ENCODE data around the gene EIF4B.

Gene EIF4B

DNA sequence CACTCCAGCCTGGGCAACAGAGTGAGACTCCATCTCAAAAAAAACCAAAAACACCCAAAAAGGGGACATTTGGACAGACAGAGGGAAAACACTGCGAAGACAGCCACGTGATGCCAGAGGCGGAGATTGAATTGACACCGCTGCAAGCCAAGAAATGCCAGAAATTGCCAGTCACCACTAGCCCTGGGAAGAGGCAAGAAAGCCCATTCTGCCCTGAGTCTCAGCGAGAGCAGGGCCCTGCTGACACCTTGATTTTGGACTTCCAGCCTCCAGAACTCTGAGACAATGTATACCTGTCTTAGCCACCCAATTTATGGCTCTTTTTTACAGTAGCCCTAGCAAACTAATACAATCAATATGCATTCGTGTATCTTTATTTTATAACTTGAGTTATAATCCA is 83.8 kb downstream of the EIF4B start:
- no peaks in the 10 kb centered on the region for H3K9me3 ChIP-seq (ENCODE audit: severe bottlenecking)
- H3K27me3 ChIP-seq (ENCODE audit: insufficient read depth, poor library complexity, severe bottlenecking): no peaks in the 10 kb centered on the region
- no peaks in the 10 kb centered on the region for H3K36me3 ChIP-seq (ENCODE audit: low read depth)
- ATAC-seq (ENCODE audit: low read depth): no peak
- H3K4me1 ChIP-seq (ENCODE audit: insufficient read depth, poor library complexity, severe bottlenecking): no peaks in the 10 kb centered on the region
- TF ChIP-seq, protein P1, sequence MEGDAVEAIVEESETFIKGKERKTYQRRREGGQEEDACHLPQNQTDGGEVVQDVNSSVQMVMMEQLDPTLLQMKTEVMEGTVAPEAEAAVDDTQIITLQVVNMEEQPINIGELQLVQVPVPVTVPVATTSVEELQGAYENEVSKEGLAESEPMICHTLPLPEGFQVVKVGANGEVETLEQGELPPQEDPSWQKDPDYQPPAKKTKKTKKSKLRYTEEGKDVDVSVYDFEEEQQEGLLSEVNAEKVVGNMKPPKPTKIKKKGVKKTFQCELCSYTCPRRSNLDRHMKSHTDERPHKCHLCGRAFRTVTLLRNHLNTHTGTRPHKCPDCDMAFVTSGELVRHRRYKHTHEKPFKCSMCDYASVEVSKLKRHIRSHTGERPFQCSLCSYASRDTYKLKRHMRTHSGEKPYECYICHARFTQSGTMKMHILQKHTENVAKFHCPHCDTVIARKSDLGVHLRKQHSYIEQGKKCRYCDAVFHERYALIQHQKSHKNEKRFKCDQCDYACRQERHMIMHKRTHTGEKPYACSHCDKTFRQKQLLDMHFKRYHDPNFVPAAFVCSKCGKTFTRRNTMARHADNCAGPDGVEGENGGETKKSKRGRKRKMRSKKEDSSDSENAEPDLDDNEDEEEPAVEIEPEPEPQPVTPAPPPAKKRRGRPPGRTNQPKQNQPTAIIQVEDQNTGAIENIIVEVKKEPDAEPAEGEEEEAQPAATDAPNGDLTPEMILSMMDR (IDR thresholded peaks at IDR 0.05; ENCODE audit: poor library complexity, severe bottlenecking): no peak
- H3K27ac ChIP-seq (ENCODE audit: poor library complexity, severe bottlenecking): no peak overlapping the region
- H3K4me3 ChIP-seq (ENCODE audit: severe bottlenecking): no peak overlapping the region
- no peak for DNase-seq (ENCODE audit: low spot score)

- no peaks in the 10 kb centered on the region for H3K27me3 ChIP-seq (ENCODE audit: insufficient read depth, poor library complexity, severe bottlenecking)
- no peaks in the 10 kb centered on the region for H3K4me1 ChIP-seq (ENCODE audit: insufficient read depth, poor library complexity, severe bottlenecking)
- no peaks in the 10 kb centered on the region for H3K36me3 ChIP-seq (ENCODE audit: low read depth)
- H3K27ac ChIP-seq (ENCODE audit: poor library complexity, severe bottlenecking): no peak overlapping the region
- DNase-seq (ENCODE audit: low spot score): no peak
- no peaks in the 10 kb centered on the region for H3K9me3 ChIP-seq (ENCODE audit: severe bottlenecking)
- H3K4me3 ChIP-seq (ENCODE audit: severe bottlenecking): no peak overlapping the region
- TF ChIP-seq, protein P1 (IDR thresholded peaks at IDR 0.05; ENCODE audit: poor library complexity, severe bottlenecking): no peak
- no peak for ATAC-seq (ENCODE audit: low read depth)
These were observed 84.3 kb downstream of the EIF4B start for GRCh38 chr12:53090554-53090953.

GRCh38 chr12:53091756-53092155 is 85.5 kb downstream of the EIF4B start:
- TF ChIP-seq, protein P1 (IDR thresholded peaks at IDR 0.05; ENCODE audit: poor library complexity, severe bottlenecking): no peak
- no peak overlapping the region for H3K27ac ChIP-seq (ENCODE audit: poor library complexity, severe bottlenecking)

More at GRCh38 chr12:53091756-53092155, 85.5 kb downstream of the EIF4B start:
- Histone ChIP-seq H3K27me3 (ENCODE audit: insufficient read depth, poor library complexity, severe bottlenecking) (no peaks in the 10 kb centered on the region), H3K9me3 (ENCODE audit: severe bottlenecking) (no peaks in the 10 kb centered on the region), H3K36me3 (ENCODE audit: low read depth) (no peaks in the 10 kb centered on the region), H3K4me3 (ENCODE audit: severe bottlenecking) (no peak overlapping the region), H3K4me1 (ENCODE audit: insufficient read depth, poor library complexity, severe bottlenecking) (peaks cover 5% of the 10 kb centered on the region)
- DNase-seq (ENCODE audit: low spot score) (no peak), ATAC-seq (ENCODE audit: low read depth) (no peak)

Data from RWPE2 (cell line).